ENCODE measurements around the gene ABCA4.

DNA sequence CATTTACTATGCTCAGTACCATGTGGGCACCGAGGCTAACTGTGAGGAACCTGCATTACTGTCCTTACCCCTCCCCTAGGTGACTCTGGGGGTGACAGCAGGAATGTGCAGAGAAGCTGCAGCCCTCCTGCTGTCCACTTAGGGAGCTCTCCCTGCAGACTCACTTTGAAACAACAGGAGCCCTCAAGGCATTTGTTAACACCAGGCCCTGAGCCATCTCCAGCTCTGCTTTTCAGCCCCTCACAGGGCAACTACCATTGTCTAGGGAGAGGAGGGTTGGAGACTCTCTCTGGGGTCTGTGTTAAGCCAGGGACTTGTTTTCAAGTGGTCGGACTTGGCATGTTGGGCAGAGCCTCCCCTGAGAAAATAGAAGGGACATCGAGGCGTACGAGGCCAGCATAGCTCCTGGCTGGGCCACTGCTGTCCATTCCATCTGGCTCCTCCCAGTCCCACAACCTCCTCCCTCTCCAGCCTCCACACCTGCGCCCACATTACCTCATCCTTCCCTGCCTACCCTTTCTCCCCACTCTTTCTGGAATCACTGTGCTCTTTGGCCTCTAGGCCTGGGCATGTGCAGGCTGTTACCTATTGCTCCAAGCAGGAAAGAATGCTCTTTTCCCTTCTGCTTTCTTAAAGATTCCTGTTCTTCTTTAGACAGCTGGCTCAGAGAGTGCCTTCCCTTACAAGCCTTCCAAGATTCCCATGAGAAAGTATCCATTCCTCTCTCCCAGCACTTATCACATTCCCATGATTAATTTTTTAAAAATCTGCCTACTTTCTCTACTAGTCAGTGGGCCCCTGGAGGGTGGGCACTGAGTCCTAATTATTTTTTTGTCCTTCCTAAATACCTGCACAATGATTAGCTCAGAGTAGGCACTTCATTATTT, 109.0 kb downstream of the ABCA4 start:
- TF ChIP-seq CTCF (IDR thresholded peaks at IDR 0.05) (no peak), EZH2 (IDR thresholded peaks at IDR 0.05) (no peak), EZH2phosphoT487 (IDR thresholded peaks at IDR 0.05) (no peak)

All from neural progenitor cell (in vitro differentiated cells).